ENCODE results near the gene SLC22A16.

DNA sequence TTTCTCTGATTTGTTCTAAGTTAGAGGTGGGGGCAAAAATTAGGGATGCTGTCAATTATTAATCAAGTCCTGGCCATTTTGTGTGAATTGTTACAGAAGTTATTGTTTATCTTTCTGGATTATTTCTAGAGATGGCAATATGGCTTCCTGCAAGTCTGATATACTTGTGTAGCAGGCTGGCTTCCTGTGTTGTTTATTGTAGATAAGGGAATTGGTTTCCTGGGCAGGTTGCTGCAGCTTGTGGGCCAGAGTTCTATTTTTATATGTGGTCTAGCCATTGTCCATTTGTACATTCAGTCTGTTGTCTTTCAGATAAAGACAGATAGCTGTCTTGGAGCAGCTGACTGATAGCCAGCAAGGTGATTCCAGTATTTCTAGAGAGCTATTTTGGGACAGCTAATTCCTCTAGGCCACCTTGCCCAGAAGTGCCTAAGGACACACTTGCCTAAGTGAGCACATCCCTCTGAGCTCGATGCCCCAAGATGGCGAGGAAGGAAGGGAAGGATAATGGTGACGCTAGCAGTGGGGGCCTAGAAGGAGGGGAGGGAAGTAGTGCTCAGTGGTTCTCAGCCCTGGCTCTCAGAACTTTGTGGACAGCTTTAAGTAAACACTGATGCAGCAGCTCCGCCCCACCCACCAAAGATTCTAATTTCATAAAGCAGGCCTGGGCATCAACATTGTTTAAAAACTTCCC, 86.6 kb downstream of the SLC22A16 start:
- TF ChIP-seq, protein P1, sequence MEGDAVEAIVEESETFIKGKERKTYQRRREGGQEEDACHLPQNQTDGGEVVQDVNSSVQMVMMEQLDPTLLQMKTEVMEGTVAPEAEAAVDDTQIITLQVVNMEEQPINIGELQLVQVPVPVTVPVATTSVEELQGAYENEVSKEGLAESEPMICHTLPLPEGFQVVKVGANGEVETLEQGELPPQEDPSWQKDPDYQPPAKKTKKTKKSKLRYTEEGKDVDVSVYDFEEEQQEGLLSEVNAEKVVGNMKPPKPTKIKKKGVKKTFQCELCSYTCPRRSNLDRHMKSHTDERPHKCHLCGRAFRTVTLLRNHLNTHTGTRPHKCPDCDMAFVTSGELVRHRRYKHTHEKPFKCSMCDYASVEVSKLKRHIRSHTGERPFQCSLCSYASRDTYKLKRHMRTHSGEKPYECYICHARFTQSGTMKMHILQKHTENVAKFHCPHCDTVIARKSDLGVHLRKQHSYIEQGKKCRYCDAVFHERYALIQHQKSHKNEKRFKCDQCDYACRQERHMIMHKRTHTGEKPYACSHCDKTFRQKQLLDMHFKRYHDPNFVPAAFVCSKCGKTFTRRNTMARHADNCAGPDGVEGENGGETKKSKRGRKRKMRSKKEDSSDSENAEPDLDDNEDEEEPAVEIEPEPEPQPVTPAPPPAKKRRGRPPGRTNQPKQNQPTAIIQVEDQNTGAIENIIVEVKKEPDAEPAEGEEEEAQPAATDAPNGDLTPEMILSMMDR (IDR thresholded peaks at IDR 0.05 in 4 of 5, conservative IDR thresholded peaks at IDR 0.05 in 1 of 5), result no peak
- TF ChIP-seq POLR2A (IDR thresholded peaks at IDR 0.05), result no peak

Data from gastrocnemius medialis (tissue), 4 donors.